BE2C (cell line): ENCODE data around the gene SYNGR2.

Experiments used
- DNase-seq: peaks from one replicate; pipeline ENCODE4 v3.0.0-alpha.2; 2020
- H3K27me3 ChIP-seq: fragments of 250-450 bp; sonication (Bioruptor Pico); 2 replicates; pipeline ENCODE4 v1.5.1; 2020; ENCODE audit warnings: mild to moderate bottlenecking
- H3K36me3 ChIP-seq: fragments of 250-450 bp; sonication (Bioruptor Pico); 2 replicates; pipeline ENCODE4 v1.5.1; 2020; ENCODE audit warnings: mild to moderate bottlenecking
- H3K4me1 ChIP-seq: fragments of 250-450 bp; sonication (Bioruptor Pico); 2 replicates; pipeline ENCODE4 v1.5.1; 2020
- H3K4me3 ChIP-seq: 2 replicates; pipeline ENCODE4 v1.5.1; 2011; ENCODE audit warnings: low read depth, low read length
- H3K9me3 ChIP-seq: fragments of 250-450 bp; sonication (Bioruptor Pico); 2 replicates; pipeline ENCODE4 v1.5.1; 2020
- CTCF ChIP-seq: IDR thresholded peaks from 2 replicates; pipeline ENCODE4 v1.5.1; 2012; ENCODE audit warnings: mild to moderate bottlenecking, low read depth, low read length

The SYNGR2 gene

GRCh38 chr17:78146471-78146869 is 21.9 kb upstream of the SYNGR2 start:
- Histone ChIP-seq H3K36me3 (no peaks in the 10 kb centered on the region), H3K4me3 (no peak overlapping the region), H3K27me3 (no peaks in the 10 kb centered on the region), H3K4me1 (peaks cover 20% of the 10 kb centered on the region), H3K9me3 (no peaks in the 10 kb centered on the region)
- DNase-seq = no peak
- no peak for TF ChIP-seq CTCF

GRCh38 chr17:78146881-78147280 is 21.5 kb upstream of the SYNGR2 start:
- no peaks in the 10 kb centered on the region for H3K9me3 ChIP-seq
- no peak for DNase-seq
- no peak overlapping the region for H3K4me3 ChIP-seq
- H3K36me3 ChIP-seq = no peaks in the 10 kb centered on the region
- TF ChIP-seq CTCF = no peak
- H3K27me3 ChIP-seq = no peaks in the 10 kb centered on the region
- peaks cover 20% of the 10 kb centered on the region for H3K4me1 ChIP-seq

GRCh38 chr17:78147315-78147998 is 20.9 kb upstream of the SYNGR2 start:
- no peak overlapping the region for H3K4me3 ChIP-seq
- no peak for TF ChIP-seq CTCF
- no peaks in the 10 kb centered on the region for H3K27me3 ChIP-seq
- no peak for DNase-seq
- no peaks in the 10 kb centered on the region for H3K36me3 ChIP-seq
- H3K9me3 ChIP-seq = no peaks in the 10 kb centered on the region
- H3K4me1 ChIP-seq = peaks cover 18% of the 10 kb centered on the region

- H3K9me3 ChIP-seq = no peaks in the 10 kb centered on the region
- H3K4me1 ChIP-seq = peaks cover 18% of the 10 kb centered on the region
- H3K27me3 ChIP-seq = no peaks in the 10 kb centered on the region
- no peak for DNase-seq
- H3K4me3 ChIP-seq = no peak overlapping the region
- H3K36me3 ChIP-seq = no peaks in the 10 kb centered on the region
- TF ChIP-seq CTCF = no peak
Measured at GRCh38 chr17:78148286-78149016, 19.9 kb upstream of the SYNGR2 start.

GRCh38 chr17:78151514-78152008 is 16.8 kb upstream of the SYNGR2 start:
- Histone ChIP-seq H3K36me3 (no peaks in the 10 kb centered on the region), H3K9me3 (no peaks in the 10 kb centered on the region), H3K4me1 (no peaks in the 10 kb centered on the region), H3K27me3 (no peaks in the 10 kb centered on the region), H3K4me3 (no peak overlapping the region)
- DNase-seq = no peak
- no peak for TF ChIP-seq CTCF
